ENCODE results near the gene THADA.
"Not testable (repeated sequence)": the region's sequence is repeated elsewhere in the genome, so short reads cannot be mapped to it uniquely, and the experiment has no call there.

Gene THADA

DNA sequence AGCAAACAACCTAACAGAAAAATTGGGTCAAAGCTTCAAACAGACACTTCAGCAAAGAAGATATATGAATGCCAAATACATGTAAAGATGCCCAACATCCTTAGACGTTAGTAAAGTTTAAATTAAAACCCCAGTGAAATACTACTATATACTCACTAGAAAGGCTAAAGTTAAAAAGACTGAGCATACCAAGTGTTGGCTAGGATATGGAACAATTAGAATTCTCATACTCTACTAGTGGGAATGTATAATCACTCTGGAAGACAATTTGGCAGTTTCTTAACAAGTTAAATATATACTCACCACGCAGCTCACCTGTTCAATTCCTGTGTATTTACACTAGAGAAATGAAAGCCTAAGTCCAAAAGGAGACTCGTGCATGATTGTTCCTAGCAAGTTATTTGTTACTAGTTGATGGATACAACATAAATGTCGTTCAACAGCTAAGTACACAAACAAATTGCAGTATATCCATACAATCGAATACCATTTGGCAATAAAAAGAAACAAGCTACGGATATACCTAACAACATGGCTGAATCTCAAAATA lies 185.7 kb downstream of the THADA start:
- no peak for FAIRE-seq

GRCh38 chr2:43408407-43409160 lies 187.3 kb downstream of the THADA start:
- no peak for FAIRE-seq

- no peak for FAIRE-seq
Observed at GRCh38 chr2:43407935-43408334, 187.9 kb downstream of the THADA start.

DNA sequence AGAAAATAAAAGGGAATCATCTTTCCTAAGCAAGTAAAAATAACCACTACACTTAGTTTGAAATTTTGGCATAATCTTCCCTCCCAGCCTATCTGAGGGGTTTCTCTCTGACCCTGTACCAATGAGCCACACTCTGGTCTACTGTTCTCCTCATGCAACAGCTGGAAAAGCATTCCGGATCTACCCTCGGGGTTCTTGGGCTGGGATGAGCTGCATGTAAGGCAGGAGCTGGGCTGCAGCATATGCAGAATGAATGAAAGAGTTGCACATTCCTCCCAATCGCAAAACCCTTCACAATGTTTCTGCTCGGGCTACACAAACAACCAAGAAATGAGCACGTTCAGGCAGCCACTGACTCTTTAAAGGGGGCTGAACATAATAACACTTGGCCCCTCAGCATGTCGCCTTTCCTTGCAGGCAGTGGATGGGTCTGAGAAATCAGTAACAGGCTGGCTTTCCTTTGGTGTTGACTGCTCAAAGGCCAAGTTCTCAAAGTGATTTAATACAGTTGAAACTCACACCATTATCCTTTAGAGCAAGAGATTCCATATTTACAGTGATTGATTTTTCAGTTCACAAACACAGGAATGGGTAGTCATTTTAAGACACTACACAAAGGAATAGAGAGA lies 189.1 kb downstream of the THADA start:
- no peak for FAIRE-seq

DNA sequence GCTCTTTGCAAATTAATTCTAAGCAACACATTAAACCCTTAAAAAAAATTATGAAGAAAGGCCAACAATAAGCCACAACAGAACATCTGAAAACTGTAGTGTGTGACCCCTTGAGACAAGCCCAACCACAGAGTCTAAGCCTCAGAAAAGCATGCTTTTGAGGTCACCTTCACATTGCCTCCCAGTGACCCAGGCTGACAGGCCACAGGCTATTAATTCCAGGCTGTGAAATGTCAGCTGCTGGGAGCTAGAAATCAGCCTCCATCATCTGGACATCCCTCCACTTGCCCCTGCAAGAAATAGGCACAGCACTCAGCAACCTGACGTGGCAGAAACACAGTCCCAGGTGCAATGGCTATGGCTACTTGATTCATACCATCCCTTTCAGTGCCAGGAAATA lies 190.0 kb downstream of the THADA start:
- no peak for FAIRE-seq

DNA sequence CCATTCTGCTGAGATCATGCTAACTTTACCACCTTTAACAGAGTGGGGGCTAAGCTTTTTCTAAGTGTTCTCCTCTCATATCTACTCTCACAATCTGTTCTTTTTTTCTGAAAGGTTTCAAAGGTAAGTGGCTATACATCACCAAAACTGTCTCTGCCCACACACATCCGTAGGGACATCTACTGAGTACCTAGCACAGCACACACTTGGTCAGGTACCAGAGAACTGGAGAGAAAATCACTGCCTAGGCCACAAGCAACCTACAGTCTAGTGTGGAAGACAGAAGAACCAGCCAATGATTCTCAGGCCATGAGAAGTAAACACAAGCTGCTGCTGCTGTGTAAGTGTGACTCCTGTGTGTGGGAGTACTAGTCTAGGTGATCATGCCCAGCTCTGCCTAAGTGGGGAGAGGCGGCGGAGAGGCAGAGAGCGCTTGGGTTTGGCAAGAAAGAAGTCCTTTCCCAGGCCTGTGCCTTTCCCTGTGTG lies 193.3 kb downstream of the THADA start:
- no peak for FAIRE-seq

GRCh38 chr2:43402002-43402401 lies 193.8 kb downstream of the THADA start:
- FAIRE-seq, result no peak

DNA sequence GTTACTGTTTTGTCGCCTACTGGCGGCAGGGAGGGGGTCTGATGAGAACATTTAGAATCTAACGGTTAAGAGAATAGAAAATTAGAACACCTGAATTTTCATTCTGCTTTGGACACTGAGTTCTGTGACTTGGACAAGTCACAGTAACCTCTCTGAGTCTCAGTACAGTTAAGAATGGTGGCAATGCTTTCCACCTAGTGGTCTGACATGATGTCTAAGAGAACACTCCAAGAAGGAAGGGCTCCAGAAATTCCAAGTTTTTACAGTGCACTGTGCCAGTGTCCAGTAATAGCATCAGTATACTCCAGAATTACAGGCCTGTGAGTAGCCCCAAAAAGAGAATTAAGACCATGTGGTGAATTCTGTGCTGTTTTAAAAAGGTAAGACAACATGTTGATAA lies 195.3 kb downstream of the THADA start:
- no peak for FAIRE-seq

DNA sequence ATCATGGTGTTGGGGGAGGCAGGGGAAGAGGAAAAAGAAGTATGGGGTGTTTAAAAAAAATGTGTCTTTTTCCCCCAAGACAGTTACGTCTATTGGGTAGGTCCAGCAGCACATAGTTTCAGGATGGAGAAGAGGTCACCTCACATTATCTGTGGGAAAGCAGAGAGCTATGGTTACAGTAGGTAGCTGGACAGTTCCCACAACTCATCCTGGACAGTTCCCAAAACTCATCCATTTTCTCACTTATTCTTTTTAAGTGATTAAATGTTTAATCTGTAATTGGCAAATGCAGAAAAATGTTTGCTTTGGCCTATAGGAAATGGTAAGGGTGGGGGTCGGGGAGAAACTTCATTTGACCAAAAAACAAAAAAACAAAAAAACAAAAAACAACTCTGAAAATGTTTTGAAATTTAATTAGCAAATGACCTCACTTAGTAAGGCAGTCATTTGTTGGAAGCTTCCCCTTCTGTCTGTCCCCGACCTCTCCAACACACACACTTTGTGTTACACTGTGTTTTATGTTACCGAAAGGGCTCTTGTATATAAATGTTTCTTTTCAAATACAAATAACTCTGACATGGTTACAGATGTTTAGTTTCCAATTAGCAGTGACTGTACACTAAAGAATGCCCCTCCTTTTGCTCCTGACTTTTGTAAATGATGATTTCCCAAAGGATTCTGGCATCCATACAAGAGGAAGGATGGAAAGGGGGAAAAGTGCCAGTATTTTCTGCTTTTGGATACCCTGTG lies 196.1 kb downstream of the THADA start:
- FAIRE-seq, result no peak

GRCh38 chr2:43399098-43399497 lies 196.7 kb downstream of the THADA start:
- no peak for FAIRE-seq

- FAIRE-seq, result no peak
Observed at GRCh38 chr2:43397821-43398220, 198.0 kb downstream of the THADA start.

GRCh38 chr2:43397411-43397810 lies 198.4 kb downstream of the THADA start:
- no peak for FAIRE-seq

GRCh38 chr2:43396344-43396743 lies 199.5 kb downstream of the THADA start:
- not testable (repeated sequence) for FAIRE-seq

DNA sequence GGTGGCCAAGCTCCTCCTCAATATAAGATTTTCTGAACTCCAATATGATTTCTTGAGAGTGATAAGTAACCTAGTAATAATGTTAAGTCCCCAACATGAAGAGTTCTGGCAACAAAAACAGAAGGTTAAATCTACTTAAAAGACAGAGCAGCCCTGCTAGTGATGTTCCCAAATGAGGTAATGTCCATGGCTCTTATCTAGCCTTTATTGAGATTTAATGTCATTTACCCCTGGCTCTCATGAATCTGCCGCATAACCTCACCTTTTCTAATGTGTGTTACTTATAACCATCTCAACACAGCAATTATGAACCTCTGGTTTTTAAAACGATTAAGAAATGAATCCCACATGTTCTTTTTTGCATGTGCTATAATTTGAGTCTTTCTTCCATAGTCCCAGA lies 201.9 kb downstream of the THADA start:
- FAIRE-seq, result no peak

- no peak for FAIRE-seq
Observed at GRCh38 chr2:43391878-43392215, 204.0 kb downstream of the THADA start.

GRCh38 chr2:43391201-43391877 lies 204.5 kb downstream of the THADA start:
- no peak for FAIRE-seq

GRCh38 chr2:43389581-43390466 lies 206.0 kb downstream of the THADA start:
- FAIRE-seq, result no peak

- no peak for FAIRE-seq
Observed at GRCh38 chr2:43388371-43388770, 207.5 kb downstream of the THADA start.

- no peak for FAIRE-seq
Observed at GRCh38 chr2:43387092-43388062, 208.5 kb downstream of the THADA start.

DNA sequence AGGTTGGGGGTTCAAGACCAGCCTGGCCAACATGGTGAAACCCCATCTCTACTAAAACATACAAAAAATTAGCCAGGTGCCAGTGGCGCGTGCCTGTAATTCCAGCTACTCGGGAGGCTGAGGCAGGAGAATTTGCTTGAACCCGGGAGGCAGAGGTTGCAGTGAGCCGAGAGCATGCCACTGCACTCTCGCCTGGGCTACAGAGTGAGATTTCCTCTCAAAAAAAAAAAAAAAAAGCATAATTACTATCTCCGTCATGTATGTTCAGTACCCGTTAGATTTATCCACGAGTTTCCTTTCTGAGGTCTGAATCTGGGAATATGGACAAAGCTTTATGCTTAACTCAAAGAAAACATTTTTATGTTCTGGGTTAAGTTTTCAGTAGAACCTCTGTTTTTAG lies 209.2 kb downstream of the THADA start:
- not testable (repeated sequence) for FAIRE-seq

DNA sequence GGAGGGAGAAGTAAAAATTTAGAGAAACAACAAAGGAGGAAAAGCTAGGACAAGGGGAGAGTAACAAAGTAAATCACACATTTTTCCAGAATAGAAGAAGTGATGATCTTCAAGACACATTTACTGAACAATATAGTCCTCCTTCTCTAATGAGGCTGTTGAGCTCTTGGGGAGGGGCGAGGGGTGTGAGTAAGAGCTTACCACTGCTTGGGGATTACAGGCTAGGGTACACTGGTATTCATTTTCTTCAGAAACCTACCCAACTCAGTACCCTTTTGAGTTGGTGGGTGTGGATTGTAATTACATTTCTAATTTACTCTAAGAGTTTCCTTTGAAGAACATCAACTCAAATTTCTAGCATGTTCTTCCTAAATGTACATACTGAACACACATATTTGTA lies 211.7 kb downstream of the THADA start:
- no peak for FAIRE-seq
